Fibroblast of gingiva (primary cell): ENCODE measurements around the gene SETMAR.
A peak's percentile ranks its signal among the peaks of the same experiment; 100 is the strongest.
"Not testable (repeated sequence)": the region's sequence is repeated elsewhere in the genome, so short reads cannot be mapped to it uniquely, and the experiment has no call there.

Experiments used
- DNase-seq: peaks from one replicate; pipeline ENCODE4 v3.0.0-alpha.2; 2011; ENCODE audit warnings: low read depth

Gene SETMAR

DNA sequence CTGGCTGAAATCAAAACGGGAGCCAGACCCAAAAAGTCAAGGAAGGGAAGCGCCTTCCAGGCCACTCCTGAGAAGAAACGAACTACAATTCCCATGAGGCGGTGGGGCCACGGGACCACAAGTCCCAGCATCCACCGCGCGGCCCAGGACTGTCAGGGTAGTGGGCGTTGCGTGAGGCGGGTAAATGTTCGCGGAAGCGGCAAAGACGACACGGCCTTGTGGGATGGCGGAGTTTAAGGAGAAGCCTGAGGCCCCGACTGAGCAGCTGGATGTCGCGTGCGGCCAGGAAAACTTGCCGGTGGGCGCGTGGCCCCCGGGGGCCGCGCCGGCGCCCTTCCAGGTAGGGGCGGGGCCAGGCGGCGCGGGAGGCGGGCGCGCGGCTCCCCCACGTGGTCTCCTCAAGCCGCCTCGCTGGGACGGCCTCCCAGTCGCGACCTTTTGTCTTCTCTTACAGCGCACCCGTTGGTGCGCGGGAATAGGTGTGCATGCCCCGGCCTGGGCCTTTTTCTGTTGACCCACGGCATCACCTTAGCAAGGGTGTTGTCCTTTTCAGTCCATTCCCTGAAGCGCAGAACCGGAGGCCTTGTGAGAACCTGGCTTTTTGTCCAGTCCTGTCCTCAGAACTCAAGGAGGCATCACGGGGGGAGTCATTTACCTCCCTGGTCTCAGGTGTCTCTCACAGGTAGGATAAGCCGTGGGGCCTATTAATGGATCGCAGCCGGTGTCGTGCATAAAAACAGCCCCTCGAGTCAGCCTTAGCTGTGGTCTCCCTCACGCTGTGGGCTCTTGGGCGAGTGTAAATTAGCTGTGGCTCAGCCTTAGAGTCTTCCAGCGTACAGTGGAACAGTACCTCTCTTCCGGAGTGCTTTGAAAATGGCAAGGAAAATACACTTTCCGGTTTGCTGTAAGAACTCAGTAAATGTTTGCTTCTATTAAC, at the start of gene SETMAR:
Gene SETMAR, plus strand, starts transcription at position 183 of the 937 bp plus-strand sequence. Its CDS starts 2 bp downstream, at position 185.
- DNase-seq = peak; percentile 87

DNA sequence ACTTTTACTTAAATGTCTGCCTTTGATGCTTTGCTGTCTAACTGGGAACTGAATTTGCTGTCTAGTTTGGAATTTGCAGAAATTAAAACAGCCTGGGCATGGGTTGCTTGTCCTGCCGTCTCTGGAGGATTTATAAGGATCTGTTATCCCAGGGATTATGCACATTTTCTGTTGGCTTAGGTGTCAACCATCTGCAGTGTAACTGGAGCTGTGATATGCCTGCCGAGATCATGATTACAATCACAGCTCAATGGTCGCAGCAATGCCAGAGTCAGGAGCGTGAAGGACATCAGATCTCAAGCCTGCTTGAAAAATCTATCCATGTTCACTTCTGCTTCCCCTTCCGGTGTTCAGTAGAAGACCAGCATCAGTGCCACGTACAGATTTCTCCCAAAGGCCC, 41.8 kb upstream of the SETMAR start:
- DNase-seq = no peak

DNA sequence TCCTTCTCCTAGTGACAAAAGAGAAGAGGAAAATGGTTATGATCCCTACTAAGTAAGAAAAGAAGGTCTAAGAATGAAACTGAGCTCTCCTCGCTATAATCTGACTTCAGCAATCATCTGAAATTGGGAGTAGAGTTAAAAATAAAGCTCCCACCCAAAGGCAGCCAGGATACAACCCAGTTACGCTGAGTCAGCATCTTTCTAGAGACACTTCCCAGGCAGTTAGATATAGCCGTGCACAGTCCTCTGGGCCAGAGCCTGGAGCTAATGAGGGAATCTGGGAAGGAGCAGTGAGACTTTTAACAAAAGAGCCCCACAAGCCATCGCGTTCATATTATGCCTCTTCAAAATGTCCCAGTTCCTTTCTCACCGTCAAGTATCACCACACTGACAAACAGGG, 39.1 kb upstream of the SETMAR start:
- no peak for DNase-seq

DNA sequence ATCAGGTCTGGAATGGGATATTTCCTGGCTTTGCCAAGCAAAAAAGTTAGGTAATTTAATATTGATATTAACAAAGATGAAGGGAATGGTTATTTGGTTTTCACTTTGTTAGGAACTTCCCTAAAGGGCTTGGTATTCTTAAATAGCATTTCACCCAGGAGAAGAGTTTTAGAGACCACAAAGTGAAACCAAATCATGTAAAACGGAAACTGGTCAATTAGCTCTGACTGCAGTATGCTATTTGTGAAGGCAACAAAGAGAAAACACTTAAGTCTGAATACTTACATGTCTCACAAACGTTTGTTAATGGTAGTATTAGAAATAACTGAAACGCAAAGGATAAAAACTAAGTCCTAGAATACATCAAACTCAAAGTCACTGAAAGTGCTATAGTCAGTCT, 32.4 kb upstream of the SETMAR start:
- DNase-seq = no peak

DNA sequence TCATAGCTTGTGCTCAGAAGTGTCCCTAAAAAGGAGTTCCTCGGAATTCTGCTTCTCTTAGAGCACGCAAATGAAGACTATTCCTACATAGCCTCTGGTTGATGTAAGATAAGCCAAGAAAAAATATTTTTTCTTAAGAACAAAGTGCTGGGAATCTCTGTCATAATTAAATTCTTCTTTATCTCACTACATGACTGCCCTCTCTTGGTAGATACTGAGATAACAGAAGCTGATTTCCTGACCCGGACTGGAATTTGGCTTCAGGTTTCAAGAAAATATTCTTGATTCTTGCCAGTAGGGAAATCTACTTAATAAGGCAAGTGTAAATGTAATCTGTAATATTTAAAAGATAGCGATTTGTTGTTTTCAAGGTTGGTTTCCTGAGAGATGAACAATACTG, 31.3 kb upstream of the SETMAR start:
- DNase-seq = peak; percentile 35

DNA sequence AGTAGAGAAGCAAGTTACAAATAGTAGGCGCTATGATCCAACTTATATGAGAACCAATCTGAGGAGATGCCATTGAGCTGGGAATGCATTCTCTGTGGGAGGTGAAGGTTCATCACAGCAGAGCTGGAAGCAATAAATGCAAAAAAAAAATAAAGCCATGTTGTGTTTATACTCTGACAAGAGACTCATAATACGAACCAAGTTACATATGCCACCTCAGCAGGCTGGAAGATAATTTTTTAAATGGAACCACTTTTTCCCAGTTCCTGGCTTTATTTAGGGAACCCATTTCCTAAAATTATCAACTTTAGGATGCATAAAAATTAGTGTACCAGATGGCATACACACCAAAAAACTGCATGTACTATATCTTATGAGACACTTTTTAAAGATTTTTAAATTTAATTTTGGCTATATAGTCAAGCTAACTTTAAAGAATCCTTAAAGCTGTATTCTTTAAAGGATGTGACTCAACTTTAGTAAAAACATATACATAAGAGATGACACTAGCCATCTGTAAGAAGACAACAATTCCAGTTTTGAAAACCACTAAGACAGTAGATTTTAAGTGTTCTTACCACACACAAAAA, 23.6 kb upstream of the SETMAR start:
- no peak for DNase-seq

DNA sequence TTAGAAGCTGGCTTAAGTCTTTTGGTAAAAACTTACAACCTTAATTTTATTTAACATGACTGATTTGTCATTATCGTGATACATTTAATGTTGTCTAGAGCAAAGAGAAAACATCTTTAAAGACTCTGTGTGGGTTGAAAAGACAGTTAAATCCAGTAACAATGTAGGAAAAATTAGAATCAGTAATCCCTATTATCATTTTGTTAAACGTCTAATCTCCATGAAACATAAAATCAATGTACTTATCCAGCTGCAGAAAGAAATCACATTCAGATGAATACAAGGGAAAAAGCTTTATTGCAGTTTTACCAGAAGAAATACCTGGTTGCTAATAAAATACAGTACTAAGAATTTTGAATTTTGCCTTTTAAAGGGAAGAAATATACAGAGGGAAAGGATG, 21.2 kb upstream of the SETMAR start:
- DNase-seq = no peak

DNA sequence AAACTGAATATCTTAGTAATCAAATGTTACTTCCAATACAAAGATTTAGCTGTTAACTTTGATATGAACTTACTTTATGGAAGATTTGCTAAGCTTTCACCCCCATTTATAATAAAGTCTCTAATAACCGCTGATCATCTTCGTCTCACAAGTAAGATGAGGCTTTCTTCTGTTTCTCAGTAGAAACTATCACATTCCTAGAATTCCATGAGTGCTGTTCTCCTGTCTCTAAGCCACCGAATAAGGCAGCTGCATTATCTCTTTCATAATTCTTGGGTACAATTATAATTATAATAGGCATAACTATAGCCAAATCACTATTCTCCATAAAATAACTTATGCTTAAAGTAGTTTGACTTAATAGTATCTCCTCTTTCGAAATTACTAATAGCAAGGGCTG, 18.3 kb upstream of the SETMAR start:
- no peak for DNase-seq

DNA sequence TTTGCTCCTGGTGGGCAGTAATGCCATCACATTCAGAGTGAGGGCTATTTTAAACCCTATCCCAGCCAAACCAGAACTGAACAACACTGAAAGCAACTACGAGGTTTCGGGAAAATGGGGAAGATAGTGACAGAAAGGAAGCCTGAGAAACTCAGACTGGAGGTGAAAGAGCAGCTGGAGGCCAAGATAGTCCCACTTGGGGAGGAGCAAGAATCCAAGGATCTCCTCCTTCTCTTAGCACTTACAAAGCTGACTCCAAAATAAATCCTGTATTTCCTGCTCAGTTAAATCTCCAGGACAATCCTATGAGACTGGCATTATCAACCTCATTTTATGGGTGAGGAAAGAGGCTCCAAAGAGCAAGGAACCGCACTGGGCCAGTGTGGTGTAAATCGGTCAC, 14.1 kb upstream of the SETMAR start:
- DNase-seq = no peak

DNA sequence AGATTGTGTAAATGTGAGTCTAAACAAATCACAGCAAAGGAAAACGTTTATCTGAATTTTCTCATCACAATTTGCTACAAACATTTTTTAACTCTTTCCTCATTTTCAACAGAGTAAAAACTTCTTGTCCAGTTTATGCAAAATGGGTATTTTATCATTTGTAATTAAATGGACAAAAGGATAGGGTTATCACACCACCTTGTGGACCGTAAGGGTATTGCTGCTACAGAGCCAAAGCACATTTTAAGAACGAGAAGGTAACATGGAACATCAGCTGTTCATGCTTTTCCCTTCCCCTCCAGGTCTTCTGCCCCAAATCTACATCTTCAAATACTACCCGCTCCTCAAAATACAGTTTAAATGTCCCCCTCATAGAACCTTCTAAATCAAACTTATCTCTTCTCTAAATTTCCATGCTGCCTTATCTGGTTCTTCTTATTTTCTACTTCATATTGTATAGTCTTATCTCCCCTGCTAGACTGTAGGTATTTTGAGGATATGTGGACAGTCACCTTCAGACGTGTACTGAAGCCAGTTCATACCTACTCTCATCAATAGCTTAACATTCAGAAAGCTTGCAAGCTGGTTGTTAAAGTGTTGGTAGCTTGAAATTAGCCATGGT, 12.8 kb upstream of the SETMAR start:
- DNase-seq = peak; percentile 27

DNA sequence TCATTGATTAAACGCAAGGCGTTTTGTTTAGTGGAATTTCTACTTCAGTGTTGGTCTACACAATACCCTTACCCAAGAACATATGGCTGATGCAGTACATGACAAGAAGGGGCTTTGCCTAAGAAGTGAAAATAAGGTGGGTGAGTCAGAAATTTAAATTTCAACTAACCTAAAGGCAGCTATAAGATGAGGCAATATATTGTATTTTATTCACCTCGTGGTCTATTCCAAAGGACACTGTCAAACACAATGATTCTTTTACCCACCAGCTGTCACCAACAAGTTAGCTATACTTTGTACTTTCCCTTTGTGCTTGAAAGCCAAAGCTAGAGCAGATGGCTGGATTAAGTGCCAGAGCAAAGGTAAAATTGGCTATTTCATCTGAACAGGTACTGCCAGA, 10.9 kb upstream of the SETMAR start:
- no peak for DNase-seq

DNA sequence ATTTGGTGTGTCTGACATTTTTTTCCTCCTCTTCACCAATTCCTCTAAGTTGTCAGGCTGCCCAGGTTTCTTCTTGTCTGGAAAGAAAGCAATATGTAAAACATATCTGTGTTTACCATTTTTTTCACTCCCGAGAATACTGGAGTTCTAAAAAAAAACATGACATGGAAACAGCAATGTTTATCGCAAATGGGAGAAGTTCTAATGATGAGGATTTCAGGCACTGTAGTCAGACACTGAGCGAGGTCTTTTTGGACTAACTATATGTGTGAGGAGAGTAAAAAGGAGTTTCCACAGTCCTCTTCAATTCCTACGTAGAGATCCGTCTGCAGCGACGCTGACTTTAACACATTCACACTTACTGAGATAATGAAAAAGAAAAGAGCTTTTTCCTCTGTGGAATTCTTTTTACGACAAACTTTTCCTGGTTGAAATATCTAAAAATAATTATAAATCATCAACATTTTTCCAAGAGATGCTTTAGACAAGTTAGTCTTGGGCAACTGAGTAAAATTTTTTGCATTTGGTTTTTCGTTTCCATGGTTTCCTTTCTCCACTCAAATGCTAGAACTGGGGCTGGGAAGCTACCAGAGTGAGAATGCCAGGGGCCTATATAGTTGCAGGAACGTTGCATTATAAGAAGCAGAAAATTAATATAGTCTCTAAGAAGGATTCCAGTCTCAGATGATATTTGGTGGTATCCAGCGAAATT, 8.4 kb upstream of the SETMAR start:
- no peak for DNase-seq

DNA sequence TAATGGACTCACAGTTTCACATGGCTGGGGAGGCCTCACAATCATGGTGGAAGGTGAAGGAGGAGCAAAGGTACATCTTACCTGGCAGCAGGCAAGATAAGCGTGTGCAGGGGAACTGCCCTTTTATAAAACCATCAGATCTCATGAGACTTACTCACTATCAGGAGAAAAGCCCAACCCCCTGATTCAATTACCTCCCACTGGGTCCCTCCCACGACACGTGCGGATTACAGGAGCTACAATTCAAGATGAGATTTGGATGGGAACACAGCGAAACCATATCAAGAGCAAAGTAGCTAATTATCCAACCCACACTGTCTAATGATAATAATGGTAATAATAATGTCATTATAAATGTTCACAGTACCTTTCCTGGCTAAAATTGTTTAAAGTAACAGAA, 6.7 kb upstream of the SETMAR start:
- not testable (repeated sequence) for DNase-seq

DNA sequence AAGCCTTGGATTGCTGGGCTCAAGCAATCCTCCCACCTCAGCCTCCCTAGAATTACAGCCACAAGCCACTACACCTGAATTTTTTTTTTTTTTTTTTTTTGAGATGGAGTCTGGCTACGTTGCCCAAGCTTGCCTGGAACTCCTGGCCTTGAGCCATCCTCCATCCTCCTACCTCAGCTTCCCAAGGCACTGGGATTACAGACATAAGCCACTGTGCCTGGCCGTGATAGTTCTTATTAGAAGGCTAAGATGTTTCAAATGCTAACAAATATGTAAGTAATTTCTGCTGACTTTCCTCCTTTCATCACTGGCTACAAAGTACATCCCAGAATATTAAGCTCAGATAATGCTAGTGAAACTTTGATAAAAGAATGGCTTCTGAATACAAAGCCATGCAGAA, 5.7 kb upstream of the SETMAR start:
- DNase-seq = no peak

DNA sequence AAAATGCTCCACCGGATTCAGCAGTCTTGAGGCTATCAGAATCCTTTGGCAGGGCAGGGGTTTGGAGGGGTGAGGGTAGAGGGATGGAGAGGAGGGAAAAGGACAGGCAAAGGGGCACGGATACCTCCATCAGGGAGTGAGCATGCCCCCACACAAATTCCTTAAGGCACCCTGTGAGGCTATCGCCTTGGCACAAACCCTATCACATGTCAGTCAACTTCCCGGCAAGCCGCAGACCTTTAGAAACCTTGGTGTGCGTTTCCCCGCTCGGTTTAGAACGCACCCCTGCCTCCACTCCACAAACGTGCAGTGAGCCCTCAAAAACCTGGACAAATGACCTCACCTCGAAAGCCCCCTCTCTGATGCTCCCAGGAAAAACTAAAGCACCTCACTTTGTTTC, 422 bp upstream of the SETMAR start:
- no peak for DNase-seq

DNA sequence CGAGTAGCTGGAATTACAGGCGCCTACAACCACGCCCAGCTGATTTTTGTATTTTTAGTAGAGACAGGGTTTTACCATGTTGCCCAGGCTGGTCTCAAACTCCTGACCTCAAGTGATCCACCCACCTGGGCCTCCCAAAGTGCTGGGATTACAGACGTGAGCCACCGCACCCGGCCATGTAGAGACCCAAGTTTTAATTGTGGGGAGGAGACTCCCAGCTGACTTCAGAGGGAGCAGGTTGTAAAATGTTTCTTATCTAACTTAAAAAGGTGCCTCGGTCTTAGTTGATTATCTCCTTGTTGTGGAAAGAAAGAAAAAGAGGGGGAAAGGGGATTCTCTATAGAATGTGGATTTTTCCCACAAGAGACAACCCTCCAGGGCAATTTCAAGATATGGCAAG, 2.0 kb downstream of the SETMAR start:
- not testable (repeated sequence) for DNase-seq

DNA sequence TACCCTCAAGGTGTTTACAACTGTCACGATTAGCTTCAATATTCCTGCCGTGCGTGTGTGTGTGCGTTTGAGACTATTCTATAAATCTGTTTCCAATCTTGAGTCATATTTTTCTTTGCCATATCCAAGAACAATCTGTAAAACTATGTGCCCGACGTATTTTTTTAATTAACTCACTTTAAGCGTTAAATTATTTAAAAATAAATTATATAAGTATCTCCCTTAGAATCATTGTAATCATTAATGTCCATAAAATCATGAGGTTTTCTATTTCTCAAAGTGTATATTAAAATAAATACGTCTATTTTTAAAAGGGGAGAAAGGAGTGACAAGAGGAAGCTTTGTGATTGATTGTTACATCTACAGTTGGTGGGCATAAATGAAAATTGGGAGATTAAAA, 2.9 kb downstream of the SETMAR start:
- DNase-seq = peak; percentile 40

DNA sequence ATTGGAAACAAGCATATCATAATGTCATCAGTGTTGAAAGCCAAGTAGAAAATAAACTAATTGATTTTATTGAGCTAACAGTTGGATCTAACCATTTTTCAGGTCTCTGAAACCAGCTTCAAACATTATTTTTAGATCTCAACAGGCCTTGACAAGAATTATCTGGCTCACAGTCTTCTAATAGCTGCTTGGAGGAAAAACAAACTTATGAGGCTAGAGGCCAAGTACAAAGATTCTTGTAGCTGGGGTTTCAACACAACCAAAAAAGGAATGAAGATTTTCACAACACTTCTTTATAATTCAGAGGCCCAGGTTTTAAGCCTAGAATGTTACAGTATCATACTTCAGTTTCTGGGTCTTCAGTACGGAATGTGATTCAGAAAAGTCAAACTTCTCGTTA, 3.7 kb downstream of the SETMAR start:
- DNase-seq = peak; percentile 84

DNA sequence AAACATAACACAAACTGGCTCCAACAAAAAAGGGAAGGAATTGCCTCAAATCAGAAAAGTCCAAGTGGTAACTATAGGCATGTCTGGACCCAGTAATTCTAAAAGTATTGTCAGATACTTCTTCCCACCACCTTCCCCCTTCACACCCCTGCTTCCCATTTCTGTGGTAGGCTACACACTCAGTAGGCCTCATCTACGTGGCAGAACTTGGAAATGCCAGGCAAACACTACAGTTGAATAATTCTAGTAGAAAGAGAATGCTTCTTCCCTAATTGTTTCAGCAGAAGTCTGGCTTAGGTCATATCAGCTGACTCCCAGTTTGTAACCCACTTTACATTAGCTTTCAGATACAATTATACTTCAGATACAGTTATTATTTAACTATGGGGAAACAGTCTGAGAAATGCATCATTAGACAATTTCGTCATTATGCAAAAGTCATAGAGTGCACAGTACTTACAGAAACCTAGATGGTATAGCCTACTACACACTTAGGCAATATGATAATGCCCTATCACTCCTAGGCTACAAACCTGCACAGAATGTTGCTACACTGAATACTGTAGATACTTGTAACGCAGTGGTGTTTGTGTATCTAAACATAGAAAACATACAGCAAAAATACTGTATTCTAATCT, 6.4 kb downstream of the SETMAR start:
- no peak for DNase-seq

DNA sequence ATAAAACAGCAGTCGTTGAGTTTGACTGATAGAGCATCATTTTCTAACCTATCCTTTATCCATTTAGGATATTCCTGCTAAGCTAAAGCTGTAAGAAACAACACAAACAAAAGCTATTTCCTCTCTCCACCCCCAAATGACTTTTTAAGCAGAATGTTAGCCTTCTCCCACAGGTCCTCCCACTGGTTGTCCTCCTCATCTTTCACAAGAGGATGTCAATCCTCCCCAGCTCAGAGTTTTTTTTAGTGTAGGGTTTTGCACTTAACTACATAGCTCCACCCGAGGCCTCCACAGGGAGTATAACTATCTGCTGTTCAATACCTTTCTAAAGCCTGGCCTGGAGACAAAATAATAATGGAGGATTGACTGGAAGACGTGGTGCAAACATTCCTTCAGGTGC, 7.8 kb downstream of the SETMAR start:
- DNase-seq = no peak

DNA sequence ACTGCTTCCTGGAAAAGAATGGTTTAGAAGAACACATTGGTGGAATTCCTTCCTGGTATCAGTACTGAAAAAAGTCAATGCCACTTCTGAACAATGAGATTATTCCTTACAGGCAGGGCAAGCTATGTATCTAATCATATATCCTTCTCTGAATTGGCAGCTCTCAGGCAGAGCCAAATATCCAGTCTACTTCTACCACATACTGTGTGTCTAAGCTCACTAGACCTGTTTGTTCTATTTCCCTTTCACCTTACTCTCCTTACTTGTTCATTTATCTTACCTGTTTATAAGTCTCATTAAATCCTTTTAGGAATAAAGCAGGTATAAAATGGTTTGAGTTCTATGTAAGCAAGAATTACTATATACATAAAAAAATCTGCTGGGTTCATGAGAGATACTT, 8.3 kb downstream of the SETMAR start:
- no peak for DNase-seq
